Stomach (tissue), 9 donors: Measurements from ENCODE around the gene ADAM30. TPM values are rescaled to one million over a fixed set of nuclear protein-coding genes. Genes with fewer than 3 reads are reported as not detected.

Experiments used
- DNase-seq, 2 donors: peaks; one replicate each; pipeline versions ENCODE4 v3.0.0 to v3.0.0-alpha.2; 2013 to 2019
- H3K27ac ChIP-seq, 5 donors: fragments of 200-600 bp in 4 of 5; sonication (generic) in 4 of 5; one replicate each; pipeline ENCODE4 v1.5.1; 2013 to 2019; ENCODE audit warnings: mild to moderate bottlenecking in 1 of 5, moderate library complexity in 1 of 5
- H3K27me3 ChIP-seq, 3 donors: fragments of 200-600 bp; sonication (generic); one replicate each; pipeline ENCODE4 v1.5.1; 2017 to 2019; ENCODE audit warnings: mixed run types in 1 of 3
- H3K36me3 ChIP-seq, 4 donors: fragments of 200-600 bp; sonication (generic); 1 replicate in 3 of 4; 2 replicates in 1 of 4; pipeline ENCODE4 v1.5.1; 2016 to 2019
- H3K4me1 ChIP-seq, 4 donors: fragments of 200-600 bp; sonication (generic); one replicate each; pipeline ENCODE4 v1.5.1; 2016 to 2019
- H3K4me3 ChIP-seq, 4 donors: fragments of 200-600 bp; sonication (generic) in 3 of 4; one replicate each; pipeline ENCODE4 v1.5.1; 2016 to 2019; ENCODE audit warnings: mild to moderate bottlenecking in 1 of 4
- H3K9me3 ChIP-seq, 4 donors: fragments of 200-600 bp; sonication (generic); one replicate each; pipeline ENCODE4 v1.5.1; 2016 to 2019
- CTCF ChIP-seq, 7 experiments: fragments of 450-650 bp in 4 of 7; fragments of 200-600 bp in 3 of 7; sonication (generic) in 3 of 7; IDR thresholded peaks; one replicate each; pipeline ENCODE4 v1.5.1; 2016 to 2019; ENCODE audit warnings: antibody characterized with exemption in 7 of 7, control low read depth in 2 of 7, mild to moderate bottlenecking in 1 of 7
- EP300 ChIP-seq: sonication (generic); formaldehyde crosslinking; IDR thresholded peaks from one replicate; pipeline ENCODE4 v1.6.1; 2017; ENCODE audit warnings: antibody characterized with exemption
- POLR2A ChIP-seq, 4 donors: fragments of 450-650 bp; IDR thresholded peaks; one replicate each; pipeline ENCODE4 v1.6.1; 2016; ENCODE audit warnings: antibody characterized with exemption in 4 of 4, control low read depth in 2 of 4, mild to moderate bottlenecking in 1 of 4, moderate library complexity in 1 of 4
- POLR2AphosphoS5 ChIP-seq, 3 donors: sonication (generic); formaldehyde crosslinking; IDR thresholded peaks; one replicate each; pipeline ENCODE4 v1.6.1; 2016; ENCODE audit warnings: antibody characterized with exemption in 3 of 3
- WGBS, 5 donors: extraction: QIAGEN DNeasy Blood & Tissue Kit in 3 of 5; methylation state at CpG; one replicate each; pipeline versions ENCODE4 v1.1.5 to v1.1.7; 2013 to 2018; 5-methylcytosine and 5-hydroxymethylcytosine counted together
- intact Hi-C: fragments of 100-400 bp; cut with DNase I; formaldehyde crosslinking; loops from one replicate; pipeline ENCODE4 v1.15.1; 2023; ENCODE audit warnings: low total_unique reads
- polyA plus RNA-seq, 3 donors: library from polyadenylated mRNA; stranded (reverse); fragments of 200-250 nt; gene quantifications; one replicate each; pipeline ENCODE4 v1.2.3, GENCODE V29; 2013
- total RNA-seq, 5 donors: library from RNA; depleted of rRNA; stranded (reverse); fragments of >200 nt; gene quantifications; one replicate each; pipeline versions ENCODE4 v1.1.0 to v1.2.3, GENCODE V29; 2014 to 2016
- donor health status: healthy with polysubstance abuse.
- donor health status: Bipolar disorder and iron deficiency.
- donor health status: healthy.

ADAM30 gene
- total and polyA plus RNA-seq, 8 donors: not detected

GRCh38 chr1:119906927-119907652 is 10.8 kb upstream of the ADAM30 start:
- no peak for DNase-seq
- peaks cover 0 to 12% (median 5%) of the 10 kb centered on the region in 4 donors for H3K9me3 ChIP-seq
- 86 to 93% (median 89%) methylated on average over 4 of the region's 4 CpGs for WGBS, 5 donors
- no peak overlapping the region for H3K4me3 ChIP-seq
- H3K4me1 ChIP-seq: no peaks in the 10 kb centered on the region
- H3K27me3 ChIP-seq: no peaks in the 10 kb centered on the region
- intact Hi-C loops: no loop called here
- H3K27ac ChIP-seq: no peak overlapping the region
- no peaks in the 10 kb centered on the region for H3K36me3 ChIP-seq
- TF ChIP-seq POLR2AphosphoS5 (IDR thresholded peaks at IDR 0.05) (no peak), CTCF (IDR thresholded peaks at IDR 0.05) (no peak), POLR2A (IDR thresholded peaks at IDR 0.05) (no peak), EP300 (no peak)

- Histone ChIP-seq H3K9me3 (peaks cover 0 to 12% (median 5%) of the 10 kb centered on the region in 4 donors), H3K4me1 (no peaks in the 10 kb centered on the region), H3K36me3 (no peaks in the 10 kb centered on the region), H3K4me3 (no peak overlapping the region), H3K27me3 (no peaks in the 10 kb centered on the region), H3K27ac (no peak overlapping the region)
- DNase-seq: no peak
- intact Hi-C loops: no loop called here
- TF ChIP-seq EP300 (no peak), CTCF (IDR thresholded peaks at IDR 0.05) (no peak), POLR2AphosphoS5 (IDR thresholded peaks at IDR 0.05) (no peak), POLR2A (IDR thresholded peaks at IDR 0.05) (no peak)
Observed at GRCh38 chr1:119903443-119903835, 7.1 kb upstream of the ADAM30 start.

GRCh38 chr1:119902775-119903442 is 6.6 kb upstream of the ADAM30 start:
- Histone ChIP-seq H3K4me1 (no peaks in the 10 kb centered on the region), H3K4me3 (no peak overlapping the region), H3K36me3 (no peaks in the 10 kb centered on the region), H3K27me3 (no peaks in the 10 kb centered on the region), H3K27ac (no peak overlapping the region), H3K9me3 (peaks cover 0 to 12% (median 5%) of the 10 kb centered on the region in 4 donors)
- 86 to 93% (median 91%) methylated on average over 1 to 4 of the region's 4 CpGs for WGBS, 5 donors
- DNase-seq: no peak
- intact Hi-C loops: no loop called here
- TF ChIP-seq EP300 (no peak), POLR2AphosphoS5 (IDR thresholded peaks at IDR 0.05) (no peak), CTCF (IDR thresholded peaks at IDR 0.05) (no peak)

- H3K4me1 ChIP-seq: no peaks in the 10 kb centered on the region
- no peak for DNase-seq
- no peak overlapping the region for H3K4me3 ChIP-seq
- TF ChIP-seq POLR2A (IDR thresholded peaks at IDR 0.05): no peak
- no peak for TF ChIP-seq POLR2AphosphoS5 (IDR thresholded peaks at IDR 0.05)
- TF ChIP-seq CTCF (IDR thresholded peaks at IDR 0.05): no peak
- TF ChIP-seq EP300: no peak
- peaks cover 0 to 15% (median 0%) of the 10 kb centered on the region in 3 donors for H3K27me3 ChIP-seq
- no peaks in the 10 kb centered on the region for H3K36me3 ChIP-seq
- intact Hi-C loops: no loop called here
- H3K9me3 ChIP-seq: no peaks in the 10 kb centered on the region
- no peak overlapping the region for H3K27ac ChIP-seq
- WGBS, 5 donors: 79 to 87% (median 82%) methylated on average over 3 of the region's 3 CpGs
Observed at GRCh38 chr1:119898981-119899720, 2.8 kb upstream of the ADAM30 start.
